ENCODE data around the gene BAZ2B. TPM values are rescaled to one million over a fixed set of nuclear protein-coding genes. Genes with fewer than 3 reads are reported as not detected.

Gene BAZ2B
- total and polyA plus RNA-seq, 10 donors, result 5.6 to 158 (median 86.0) TPM

DNA sequence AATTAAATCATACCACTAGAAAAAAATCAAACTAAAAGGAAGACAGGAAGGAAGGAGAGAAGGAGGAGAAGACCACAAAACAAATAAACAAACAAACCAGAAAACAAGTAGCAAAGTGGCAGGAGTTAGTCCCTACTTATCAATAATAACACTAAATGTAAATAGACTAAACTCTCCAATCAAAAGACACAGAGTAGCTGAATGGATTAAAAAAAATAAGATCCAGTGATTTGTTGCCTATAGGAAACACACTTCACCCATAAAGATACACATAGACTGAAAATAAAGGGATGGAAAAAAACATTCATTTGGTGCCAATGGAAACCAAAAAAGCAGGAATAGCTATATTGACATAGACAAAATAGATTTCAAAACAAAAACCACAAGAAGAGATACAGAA, 23.4 kb upstream of the BAZ2B start:
- peaks cover 0 to 7% (median 0%) of the 10 kb centered on the region in 6 donors for H3K4me1 ChIP-seq
- no peak for DNase-seq
- no peak for TF ChIP-seq POLR2AphosphoS5 (IDR thresholded peaks at IDR 0.05)
- TF ChIP-seq, protein P1, sequence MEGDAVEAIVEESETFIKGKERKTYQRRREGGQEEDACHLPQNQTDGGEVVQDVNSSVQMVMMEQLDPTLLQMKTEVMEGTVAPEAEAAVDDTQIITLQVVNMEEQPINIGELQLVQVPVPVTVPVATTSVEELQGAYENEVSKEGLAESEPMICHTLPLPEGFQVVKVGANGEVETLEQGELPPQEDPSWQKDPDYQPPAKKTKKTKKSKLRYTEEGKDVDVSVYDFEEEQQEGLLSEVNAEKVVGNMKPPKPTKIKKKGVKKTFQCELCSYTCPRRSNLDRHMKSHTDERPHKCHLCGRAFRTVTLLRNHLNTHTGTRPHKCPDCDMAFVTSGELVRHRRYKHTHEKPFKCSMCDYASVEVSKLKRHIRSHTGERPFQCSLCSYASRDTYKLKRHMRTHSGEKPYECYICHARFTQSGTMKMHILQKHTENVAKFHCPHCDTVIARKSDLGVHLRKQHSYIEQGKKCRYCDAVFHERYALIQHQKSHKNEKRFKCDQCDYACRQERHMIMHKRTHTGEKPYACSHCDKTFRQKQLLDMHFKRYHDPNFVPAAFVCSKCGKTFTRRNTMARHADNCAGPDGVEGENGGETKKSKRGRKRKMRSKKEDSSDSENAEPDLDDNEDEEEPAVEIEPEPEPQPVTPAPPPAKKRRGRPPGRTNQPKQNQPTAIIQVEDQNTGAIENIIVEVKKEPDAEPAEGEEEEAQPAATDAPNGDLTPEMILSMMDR (IDR thresholded peaks at IDR 0.05 in 8 of 11, conservative IDR thresholded peaks at IDR 0.05 in 3 of 11), result no peak
- no peak for TF ChIP-seq POLR2A (IDR thresholded peaks at IDR 0.05)
- H3K9me3 ChIP-seq, result peaks cover 0 to 21% (median 11%) of the 10 kb centered on the region in 8 donors
- no peaks in the 10 kb centered on the region for H3K36me3 ChIP-seq
- intact Hi-C loops (cut with DNase I; ENCODE audit: low total_unique reads), result no loop called here
- H3K27me3 ChIP-seq (replicated peaks in 1 of 7), result no peaks in the 10 kb centered on the region
- no peak overlapping the region for H3K27ac ChIP-seq
- no peak overlapping the region for H3K4me3 ChIP-seq

DNA sequence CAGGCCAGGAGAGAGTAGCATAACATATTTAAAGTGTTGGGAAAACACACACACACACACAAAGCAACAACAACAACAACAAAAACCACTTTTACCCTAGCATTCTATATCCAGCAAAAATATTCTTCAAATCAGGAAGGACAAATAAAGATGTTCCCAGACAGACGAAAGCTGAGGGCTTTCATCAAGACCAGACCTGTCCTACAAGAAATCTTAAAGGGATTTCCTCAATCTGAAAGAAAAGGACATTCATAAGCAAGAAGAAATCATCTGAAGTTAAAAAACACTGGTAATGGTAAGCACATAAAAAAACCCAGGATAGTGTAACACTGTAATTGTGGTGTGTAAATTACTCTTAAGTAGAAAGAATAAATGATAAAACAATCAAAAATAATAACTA, 22.7 kb upstream of the BAZ2B start:
- no peak for DNase-seq
- intact Hi-C loops (cut with DNase I; ENCODE audit: low total_unique reads), result no loop called here
- Histone ChIP-seq H3K27ac (no peak overlapping the region), H3K27me3 (replicated peaks in 1 of 7) (no peaks in the 10 kb centered on the region), H3K4me1 (peaks cover 0 to 13% (median 0%) of the 10 kb centered on the region in 6 donors), H3K9me3 (peaks cover 0 to 21% (median 11%) of the 10 kb centered on the region in 8 donors), H3K4me3 (no peak overlapping the region), H3K36me3 (no peaks in the 10 kb centered on the region)
- 88 to 100% (median 89%) methylated on average over 1 of the region's 1 CpG for WGBS, 5 donors
- TF ChIP-seq, protein P1 (IDR thresholded peaks at IDR 0.05 in 8 of 11, conservative IDR thresholded peaks at IDR 0.05 in 3 of 11), result no peak
- no peak for TF ChIP-seq POLR2A (IDR thresholded peaks at IDR 0.05)
- TF ChIP-seq POLR2AphosphoS5 (IDR thresholded peaks at IDR 0.05), result no peak

DNA sequence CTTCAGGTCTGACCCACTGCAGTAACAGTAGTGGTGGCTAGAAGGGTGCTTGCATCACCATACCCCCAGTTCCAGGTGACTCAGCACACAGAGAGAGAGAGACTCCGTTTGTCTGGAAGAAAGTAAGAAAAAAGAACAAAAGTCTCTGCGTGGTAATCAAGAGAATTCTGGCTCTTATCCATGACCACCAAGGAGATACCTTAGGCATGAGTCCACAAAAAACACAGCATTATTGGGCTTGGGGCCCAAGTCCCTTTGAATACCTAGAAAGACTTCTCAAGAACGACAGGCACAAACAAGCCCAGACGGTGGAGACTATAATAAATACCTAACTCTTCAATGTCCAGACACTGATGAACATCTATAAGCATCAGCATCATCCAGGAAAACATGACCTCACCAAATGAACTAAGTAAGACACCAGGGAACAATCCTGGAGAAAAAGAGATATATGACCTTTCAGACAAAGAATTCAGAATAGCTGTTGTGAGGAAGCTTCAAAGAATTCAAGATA, 21.7 kb upstream of the BAZ2B start:
- TF ChIP-seq POLR2AphosphoS5 (IDR thresholded peaks at IDR 0.05), result no peak
- TF ChIP-seq POLR2A (IDR thresholded peaks at IDR 0.05), result no peak
- TF ChIP-seq, protein P1 (IDR thresholded peaks at IDR 0.05 in 8 of 11, conservative IDR thresholded peaks at IDR 0.05 in 3 of 11), result no peak
- Histone ChIP-seq H3K9me3 (peaks cover 0 to 21% (median 11%) of the 10 kb centered on the region in 8 donors), H3K4me1 (peaks cover 0 to 13% (median 0%) of the 10 kb centered on the region in 6 donors), H3K27me3 (replicated peaks in 1 of 7) (no peaks in the 10 kb centered on the region), H3K27ac (no peak overlapping the region), H3K4me3 (no peak overlapping the region), H3K36me3 (no peaks in the 10 kb centered on the region)
- intact Hi-C loops (cut with DNase I; ENCODE audit: low total_unique reads), result no loop called here
- WGBS, 5 donors, result 73 to 87% (median 81%) methylated on average over 4 of the region's 4 CpGs
- DNase-seq, result no peak

DNA sequence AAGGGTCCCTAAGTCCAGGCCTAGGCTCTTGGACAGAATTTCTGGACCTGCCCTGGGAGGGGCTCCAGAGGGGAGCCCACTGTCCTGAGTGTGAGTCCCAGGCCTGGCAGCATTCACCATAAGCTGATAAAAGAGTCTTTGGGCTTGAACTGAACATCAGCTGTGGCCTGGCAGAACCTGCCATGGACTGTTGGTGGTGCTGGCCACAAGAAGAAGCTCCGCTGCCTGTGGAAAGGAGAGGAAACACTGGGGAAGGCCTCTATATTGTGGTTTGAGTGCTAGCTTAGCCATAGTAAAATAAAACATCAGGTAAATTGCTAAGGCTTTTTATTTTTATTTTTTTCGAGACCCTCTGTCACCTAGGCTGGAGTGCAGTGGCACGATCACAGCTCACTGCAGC, 20.9 kb upstream of the BAZ2B start:
- DNase-seq, result no peak
- Histone ChIP-seq H3K4me1 (peaks cover 0 to 13% (median 0%) of the 10 kb centered on the region in 6 donors), H3K27me3 (replicated peaks in 1 of 7) (no peaks in the 10 kb centered on the region), H3K36me3 (no peaks in the 10 kb centered on the region), H3K27ac (no peak overlapping the region), H3K4me3 (no peak overlapping the region), H3K9me3 (peaks cover 0 to 21% (median 11%) of the 10 kb centered on the region in 8 donors)
- 81 to 99% (median 88%) methylated on average over 3 of the region's 3 CpGs for WGBS, 5 donors
- intact Hi-C loops (cut with DNase I; ENCODE audit: low total_unique reads), result no loop called here
- TF ChIP-seq POLR2AphosphoS5 (IDR thresholded peaks at IDR 0.05) (no peak), POLR2A (IDR thresholded peaks at IDR 0.05) (no peak)
- TF ChIP-seq, protein P1 (IDR thresholded peaks at IDR 0.05 in 8 of 11, conservative IDR thresholded peaks at IDR 0.05 in 3 of 11), result no peak
